Subcutaneous abdominal adipose tissue (tissue), 5 donors: Measurements from ENCODE around the gene CCDC179.
A peak's percentile ranks its signal among the peaks of the same experiment; 100 is the strongest.

Source experiments
- H3K27ac ChIP-seq: one replicate; pipeline ENCODE4 v1.7.0; 2013; ENCODE audit warnings: low read depth, mild to moderate bottlenecking, inconsistent platforms, low read length, moderate library complexity
- H3K27me3 ChIP-seq, 5 donors: one replicate each; pipeline ENCODE4 v1.7.0; 2013; ENCODE audit warnings: low read length in 5 of 5, inconsistent platforms in 1 of 5; ENCODE audit not compliant: control insufficient read depth in 5 of 5, insufficient read depth in 4 of 5
- H3K36me3 ChIP-seq, 5 donors: one replicate each; pipeline ENCODE4 v1.7.0; 2013; ENCODE audit warnings: low read length in 5 of 5; ENCODE audit not compliant: control insufficient read depth in 5 of 5, insufficient read depth in 5 of 5
- H3K4me1 ChIP-seq, 5 donors: one replicate each; pipeline ENCODE4 v1.7.0; 2013; ENCODE audit warnings: low read length in 5 of 5, mild to moderate bottlenecking in 3 of 5, moderate library complexity in 1 of 5; ENCODE audit not compliant: control insufficient read depth in 5 of 5, insufficient read depth in 5 of 5
- H3K4me3 ChIP-seq, 5 donors: one replicate each; pipeline ENCODE4 v1.7.0; 2013; ENCODE audit warnings: low read length in 5 of 5, low read depth in 1 of 5
- H3K9ac ChIP-seq, 5 donors: one replicate each; pipeline ENCODE4 v1.7.0; 2013; ENCODE audit warnings: low read length in 5 of 5, mild to moderate bottlenecking in 4 of 5, moderate library complexity in 3 of 5
- H3K9me3 ChIP-seq, 5 donors: one replicate each; pipeline ENCODE4 v1.7.0; 2013; ENCODE audit warnings: low read length in 5 of 5; ENCODE audit not compliant: control insufficient read depth in 5 of 5
- donor health status: healthy.
- donor health status: healthy.
- donor health status: healthy.
- donor health status: healthy.
- donor health status: healthy.

CCDC179 gene

GRCh38 chr11:22809893-22810292 is 50.4 kb downstream of the CCDC179 start:
- Histone ChIP-seq H3K9ac (no peak overlapping the region), H3K4me3 (no peak overlapping the region), H3K27me3 (no peaks in the 10 kb centered on the region), H3K36me3 (no peaks in the 10 kb centered on the region), H3K27ac (no peak overlapping the region), H3K9me3 (no peaks in the 10 kb centered on the region), H3K4me1 (peaks cover 0 to 17% (median 0%) of the 10 kb centered on the region in 5 donors)

GRCh38 chr11:22808571-22809197 is 51.6 kb downstream of the CCDC179 start:
- no peak overlapping the region for H3K9ac ChIP-seq
- peak overlapping the region; percentile 28 for H3K27ac ChIP-seq
- H3K4me1 ChIP-seq = peaks cover 0 to 17% (median 0%) of the 10 kb centered on the region in 5 donors
- H3K27me3 ChIP-seq = peaks cover 0 to 4% (median 0%) of the 10 kb centered on the region in 5 donors
- H3K9me3 ChIP-seq = no peaks in the 10 kb centered on the region
- H3K36me3 ChIP-seq = no peaks in the 10 kb centered on the region
- no peak overlapping the region for H3K4me3 ChIP-seq

GRCh38 chr11:22807855-22808570 is 52.3 kb downstream of the CCDC179 start:
- Histone ChIP-seq H3K27me3 (peaks cover 0 to 4% (median 0%) of the 10 kb centered on the region in 5 donors), H3K27ac (no peak overlapping the region), H3K9me3 (no peaks in the 10 kb centered on the region), H3K4me3 (no peak overlapping the region), H3K4me1 (peaks cover 0 to 17% (median 0%) of the 10 kb centered on the region in 5 donors), H3K9ac (no peak overlapping the region), H3K36me3 (no peaks in the 10 kb centered on the region)

GRCh38 chr11:22807391-22807790 is 52.9 kb downstream of the CCDC179 start:
- H3K9me3 ChIP-seq = no peaks in the 10 kb centered on the region
- peaks cover 0 to 17% (median 0%) of the 10 kb centered on the region in 5 donors for H3K4me1 ChIP-seq
- H3K4me3 ChIP-seq = no peak overlapping the region
- H3K27me3 ChIP-seq = peaks cover 0 to 4% (median 0%) of the 10 kb centered on the region in 5 donors
- no peak overlapping the region for H3K27ac ChIP-seq
- H3K36me3 ChIP-seq = no peaks in the 10 kb centered on the region
- H3K9ac ChIP-seq = no peak overlapping the region

GRCh38 chr11:22802861-22803260 is 57.4 kb downstream of the CCDC179 start:
- no peak overlapping the region for H3K4me3 ChIP-seq
- H3K9me3 ChIP-seq = no peaks in the 10 kb centered on the region
- no peak overlapping the region for H3K27ac ChIP-seq
- no peaks in the 10 kb centered on the region for H3K36me3 ChIP-seq
- H3K4me1 ChIP-seq = peaks cover 0 to 7% (median 0%) of the 10 kb centered on the region in 5 donors
- peaks cover 0 to 4% (median 0%) of the 10 kb centered on the region in 5 donors for H3K27me3 ChIP-seq
- no peak overlapping the region for H3K9ac ChIP-seq

GRCh38 chr11:22800482-22800881 is 59.8 kb downstream of the CCDC179 start:
- H3K9ac ChIP-seq = no peak overlapping the region
- no peaks in the 10 kb centered on the region for H3K36me3 ChIP-seq
- no peaks in the 10 kb centered on the region for H3K9me3 ChIP-seq
- H3K4me3 ChIP-seq = no peak overlapping the region
- H3K27ac ChIP-seq = no peak overlapping the region
- no peaks in the 10 kb centered on the region for H3K4me1 ChIP-seq
- peaks cover 0 to 4% (median 0%) of the 10 kb centered on the region in 5 donors for H3K27me3 ChIP-seq

GRCh38 chr11:22798901-22799300 is 61.4 kb downstream of the CCDC179 start:
- no peak overlapping the region for H3K4me3 ChIP-seq
- no peak overlapping the region for H3K27ac ChIP-seq
- H3K27me3 ChIP-seq = peaks cover 0 to 2% (median 0%) of the 10 kb centered on the region in 5 donors
- no peaks in the 10 kb centered on the region for H3K9me3 ChIP-seq
- H3K36me3 ChIP-seq = no peaks in the 10 kb centered on the region
- H3K9ac ChIP-seq = no peak overlapping the region
- no peaks in the 10 kb centered on the region for H3K4me1 ChIP-seq

- Histone ChIP-seq H3K36me3 (no peaks in the 10 kb centered on the region), H3K9me3 (no peaks in the 10 kb centered on the region), H3K27me3 (peaks cover 0 to 2% (median 0%) of the 10 kb centered on the region in 5 donors), H3K9ac (no peak overlapping the region), H3K27ac (no peak overlapping the region), H3K4me1 (no peaks in the 10 kb centered on the region), H3K4me3 (no peak overlapping the region)
These were observed 63.2 kb downstream of the CCDC179 start for GRCh38 chr11:22797047-22797446.
